Body of pancreas (tissue), 4 donors: ENCODE data around the gene CXCL12.

Experiments used
- CTCF ChIP-seq, 7 experiments: fragments of 450-650 bp in 4 of 7; fragments of 200-600 bp in 3 of 7; sonication (generic) in 3 of 7; IDR thresholded peaks; one replicate each; pipeline ENCODE4 v1.5.1; 2016 to 2019; ENCODE audit warnings: antibody characterized with exemption in 7 of 7
- POLR2A ChIP-seq, 3 donors: fragments of 450-650 bp; IDR thresholded peaks; one replicate each; pipeline ENCODE4 v1.6.1; 2016; ENCODE audit warnings: antibody characterized with exemption in 3 of 3, mild to moderate bottlenecking in 2 of 3

GRCh38 chr10:44419790-44420549, 35.1 kb upstream of the CXCL12 start:
- TF ChIP-seq CTCF (IDR thresholded peaks at IDR 0.05) (no peak), POLR2A (IDR thresholded peaks at IDR 0.05) (no peak)
